OCI-LY1 (cell line): ENCODE data around the gene OR6C75.
"Not testable (repeated sequence)": the region's sequence is repeated elsewhere in the genome, so short reads cannot be mapped to it uniquely, and the experiment has no call there.

ENCODE experiments used
- EZH2 ChIP-seq: fragments of 200-600 bp; sonication (generic), shearing (Covaris generic); IDR thresholded peaks from 2 replicates; pipeline ENCODE4 v1.8.0; 2017; ENCODE audit warnings: borderline replicate concordance, mixed run types, mild to moderate bottlenecking, antibody characterized with exemption, low read length, moderate library complexity, mixed read lengths
- TF ChIP-seq, protein P1 (sequence below): fragments of 200-600 bp; sonication (generic), shearing (Covaris generic); IDR thresholded peaks from 2 replicates; pipeline ENCODE4 v1.5.1; 2017; ENCODE audit warnings: mild to moderate bottlenecking, antibody characterized with exemption, low read length, moderate library complexity, mixed read lengths

DNA sequence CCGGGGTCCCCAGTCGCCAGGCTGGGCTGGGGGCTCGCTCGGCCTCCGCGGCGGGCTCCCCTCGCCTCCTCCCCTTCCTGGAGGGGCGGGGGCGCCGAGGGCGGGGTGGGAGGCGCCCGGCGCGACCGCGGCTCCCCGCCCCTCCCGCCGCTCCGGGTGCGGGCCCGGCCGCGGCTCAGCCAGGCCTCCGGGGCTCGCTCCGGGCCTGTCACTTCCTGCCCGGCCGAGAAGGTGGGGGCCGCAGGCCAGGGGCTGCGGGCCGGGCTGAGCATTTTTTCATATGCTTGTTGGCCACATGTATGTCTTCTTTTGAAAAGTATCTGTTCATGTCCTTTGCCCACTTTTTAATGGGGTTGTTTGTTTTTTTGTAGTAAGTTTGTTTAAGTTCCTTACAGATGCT lies 52.1 kb downstream of the OR6C75 start:
- TF ChIP-seq, protein P1, sequence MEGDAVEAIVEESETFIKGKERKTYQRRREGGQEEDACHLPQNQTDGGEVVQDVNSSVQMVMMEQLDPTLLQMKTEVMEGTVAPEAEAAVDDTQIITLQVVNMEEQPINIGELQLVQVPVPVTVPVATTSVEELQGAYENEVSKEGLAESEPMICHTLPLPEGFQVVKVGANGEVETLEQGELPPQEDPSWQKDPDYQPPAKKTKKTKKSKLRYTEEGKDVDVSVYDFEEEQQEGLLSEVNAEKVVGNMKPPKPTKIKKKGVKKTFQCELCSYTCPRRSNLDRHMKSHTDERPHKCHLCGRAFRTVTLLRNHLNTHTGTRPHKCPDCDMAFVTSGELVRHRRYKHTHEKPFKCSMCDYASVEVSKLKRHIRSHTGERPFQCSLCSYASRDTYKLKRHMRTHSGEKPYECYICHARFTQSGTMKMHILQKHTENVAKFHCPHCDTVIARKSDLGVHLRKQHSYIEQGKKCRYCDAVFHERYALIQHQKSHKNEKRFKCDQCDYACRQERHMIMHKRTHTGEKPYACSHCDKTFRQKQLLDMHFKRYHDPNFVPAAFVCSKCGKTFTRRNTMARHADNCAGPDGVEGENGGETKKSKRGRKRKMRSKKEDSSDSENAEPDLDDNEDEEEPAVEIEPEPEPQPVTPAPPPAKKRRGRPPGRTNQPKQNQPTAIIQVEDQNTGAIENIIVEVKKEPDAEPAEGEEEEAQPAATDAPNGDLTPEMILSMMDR = not testable (repeated sequence)
- TF ChIP-seq EZH2 = not testable (repeated sequence)
